WI38 (cell line): ENCODE results near the gene TUBGCP4.

Source experiments
- H3K4me3 ChIP-seq: 2 replicates; pipeline ENCODE4 v1.5.1; 2011; ENCODE audit warnings: low read depth, mild to moderate bottlenecking, control low read depth, low read length
- TF ChIP-seq, protein P1 (sequence below): IDR thresholded peaks from 2 replicates; pipeline ENCODE4 v1.5.1; 2012; ENCODE audit warnings: low read depth, mild to moderate bottlenecking, control low read depth, low read length

Gene TUBGCP4

DNA sequence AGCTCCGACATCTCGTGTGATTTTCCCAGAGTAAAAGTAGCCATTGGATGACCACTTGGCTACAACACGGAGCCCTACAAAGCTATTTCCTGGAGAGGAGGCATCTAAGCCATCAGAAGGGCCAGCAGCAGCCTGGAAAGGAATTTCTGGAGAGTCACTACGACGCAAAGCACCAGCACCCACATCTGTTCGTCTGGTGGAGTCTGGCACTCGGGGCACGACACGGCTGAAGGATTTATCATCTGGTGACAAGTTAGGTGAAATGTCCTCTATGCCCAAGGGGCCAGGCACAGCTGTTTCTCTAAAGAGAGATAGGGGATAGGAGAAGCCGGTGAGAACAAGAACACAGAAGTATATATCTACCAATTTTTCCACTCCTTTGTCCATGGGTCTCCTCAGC is 49.5 kb downstream of the TUBGCP4 start:
- TF ChIP-seq, protein P1, sequence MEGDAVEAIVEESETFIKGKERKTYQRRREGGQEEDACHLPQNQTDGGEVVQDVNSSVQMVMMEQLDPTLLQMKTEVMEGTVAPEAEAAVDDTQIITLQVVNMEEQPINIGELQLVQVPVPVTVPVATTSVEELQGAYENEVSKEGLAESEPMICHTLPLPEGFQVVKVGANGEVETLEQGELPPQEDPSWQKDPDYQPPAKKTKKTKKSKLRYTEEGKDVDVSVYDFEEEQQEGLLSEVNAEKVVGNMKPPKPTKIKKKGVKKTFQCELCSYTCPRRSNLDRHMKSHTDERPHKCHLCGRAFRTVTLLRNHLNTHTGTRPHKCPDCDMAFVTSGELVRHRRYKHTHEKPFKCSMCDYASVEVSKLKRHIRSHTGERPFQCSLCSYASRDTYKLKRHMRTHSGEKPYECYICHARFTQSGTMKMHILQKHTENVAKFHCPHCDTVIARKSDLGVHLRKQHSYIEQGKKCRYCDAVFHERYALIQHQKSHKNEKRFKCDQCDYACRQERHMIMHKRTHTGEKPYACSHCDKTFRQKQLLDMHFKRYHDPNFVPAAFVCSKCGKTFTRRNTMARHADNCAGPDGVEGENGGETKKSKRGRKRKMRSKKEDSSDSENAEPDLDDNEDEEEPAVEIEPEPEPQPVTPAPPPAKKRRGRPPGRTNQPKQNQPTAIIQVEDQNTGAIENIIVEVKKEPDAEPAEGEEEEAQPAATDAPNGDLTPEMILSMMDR: no peak
- H3K4me3 ChIP-seq: no peak overlapping the region

DNA sequence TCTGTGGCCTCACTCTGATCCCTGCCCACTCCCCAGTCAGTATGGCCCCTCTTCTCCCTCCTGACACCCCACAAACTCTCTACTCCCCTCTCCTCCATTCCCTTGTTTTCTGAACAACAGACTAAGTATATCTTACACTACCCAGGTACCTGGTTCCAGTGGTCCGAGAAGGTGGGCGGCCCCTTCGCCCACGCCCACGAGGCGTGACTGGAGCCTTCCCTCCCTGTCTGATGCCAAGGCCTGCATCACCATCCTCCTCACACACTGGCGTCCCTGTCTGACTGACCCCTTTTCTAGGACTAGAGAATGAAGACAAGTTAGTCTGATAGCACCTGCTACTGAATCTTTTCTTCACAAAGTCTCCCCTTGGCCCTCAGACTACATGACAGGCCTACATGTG is 50.0 kb downstream of the TUBGCP4 start:
- H3K4me3 ChIP-seq: no peak overlapping the region
- TF ChIP-seq, protein P1: no peak

GRCh38 chr15:43423793-43424192 is 52.9 kb downstream of the TUBGCP4 start:
- TF ChIP-seq, protein P1: no peak
- no peak overlapping the region for H3K4me3 ChIP-seq

DNA sequence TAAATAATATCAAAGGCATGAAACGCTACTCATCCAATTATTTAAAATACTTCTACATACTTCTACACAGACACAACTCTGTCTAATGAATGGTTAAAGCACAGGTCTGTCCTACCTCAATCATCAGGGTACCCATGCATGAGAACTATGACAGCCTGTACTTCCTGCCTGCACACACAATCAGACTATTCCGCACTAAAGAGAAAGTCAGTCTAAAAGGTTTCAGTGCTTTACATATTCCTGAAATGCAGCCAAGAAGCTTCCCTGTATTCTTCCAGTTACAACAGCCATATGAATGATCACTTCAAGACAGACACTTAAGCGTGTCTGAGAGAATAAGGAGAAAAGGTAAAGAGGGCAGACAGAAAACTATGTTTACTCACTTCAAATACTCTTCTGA is 58.8 kb downstream of the TUBGCP4 start:
- TF ChIP-seq, protein P1: no peak
- no peak overlapping the region for H3K4me3 ChIP-seq

DNA sequence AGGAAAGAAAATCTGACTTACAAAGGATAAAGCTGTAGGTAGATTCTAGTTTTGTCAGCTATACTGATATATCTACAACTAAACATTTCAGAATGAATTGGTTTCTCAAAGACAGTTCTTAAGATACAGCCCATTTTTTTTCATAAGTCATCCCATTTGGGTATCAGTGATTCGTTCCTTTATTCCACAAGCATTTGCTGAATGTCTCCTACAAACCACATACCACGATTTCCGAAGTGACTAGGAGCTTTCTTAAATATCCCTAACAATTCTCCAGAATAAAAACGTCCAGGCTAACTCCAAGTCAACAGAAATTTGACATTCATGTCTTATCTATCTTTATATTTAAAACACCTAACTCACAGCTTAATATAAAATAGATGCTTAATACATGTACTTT is 62.3 kb downstream of the TUBGCP4 start:
- TF ChIP-seq, protein P1: no peak
- no peak overlapping the region for H3K4me3 ChIP-seq

- H3K4me3 ChIP-seq: no peak overlapping the region
- TF ChIP-seq, protein P1: no peak
These were observed 62.9 kb downstream of the TUBGCP4 start for GRCh38 chr15:43433661-43434303.

DNA sequence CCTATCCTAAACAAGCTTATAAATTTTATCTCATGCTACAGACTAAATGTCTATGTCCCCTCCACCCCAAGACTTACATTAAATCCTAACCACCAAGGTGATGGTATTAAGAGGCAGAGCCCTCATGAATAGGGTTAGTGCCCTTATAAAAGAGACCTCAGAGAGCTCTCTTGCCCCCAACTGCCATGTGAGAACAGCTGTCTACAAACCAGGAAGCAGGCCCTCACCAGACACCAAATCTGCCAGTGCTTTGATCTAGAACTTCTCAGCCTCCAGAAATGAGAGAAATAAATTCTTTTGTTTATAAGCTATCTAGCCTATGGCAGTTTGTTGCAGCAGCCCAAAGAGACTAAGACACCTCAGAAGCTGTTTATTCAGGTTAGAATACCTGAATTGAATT is 63.5 kb downstream of the TUBGCP4 start:
- no peak overlapping the region for H3K4me3 ChIP-seq
- TF ChIP-seq, protein P1: no peak
